Stimulated activated CD8-positive, alpha-beta memory T cell treated with anti-CD3 and anti-CD28 coated beads, Interleukin-7, amount 100 ng/mL, for 1 hour (primary cell): ENCODE data around the gene NAV2.
"Not testable (repeated sequence)": the region's sequence is repeated elsewhere in the genome, so short reads cannot be mapped to it uniquely, and the experiment has no call there.

Source experiments
- DNase-seq, 2 donors: peaks; one replicate each; pipeline ENCODE4 v3.0.0-alpha.2; 2020; ENCODE audit warnings: low read depth in 2 of 2

NAV2 gene

GRCh38 chr11:19949606-19950005 lies 237.0 kb downstream of the NAV2 start:
- DNase-seq, result no peak

- no peak for DNase-seq
Measured at GRCh38 chr11:19951558-19952115, 239.0 kb downstream of the NAV2 start.

GRCh38 chr11:19952116-19952605 lies 239.5 kb downstream of the NAV2 start:
- no peak for DNase-seq

- no peak for DNase-seq
Measured at GRCh38 chr11:19952911-19953310, 240.3 kb downstream of the NAV2 start.

GRCh38 chr11:19953336-19953735 lies 240.7 kb downstream of the NAV2 start:
- DNase-seq, result no peak

- DNase-seq, result no peak
Measured at GRCh38 chr11:19953909-19954308, 241.3 kb downstream of the NAV2 start.

GRCh38 chr11:19954899-19955298 lies 242.3 kb downstream of the NAV2 start:
- DNase-seq, result no peak

- DNase-seq, result no peak
Measured at GRCh38 chr11:19955660-19956059, 243.0 kb downstream of the NAV2 start.

GRCh38 chr11:19956228-19956627 lies 243.6 kb downstream of the NAV2 start:
- DNase-seq, result no peak

- no peak for DNase-seq
Measured at GRCh38 chr11:19957294-19957943, 244.8 kb downstream of the NAV2 start.

- DNase-seq, result no peak
Measured at GRCh38 chr11:19958204-19958603, 245.6 kb downstream of the NAV2 start.

- DNase-seq, result no peak
Measured at GRCh38 chr11:19959210-19959609, 246.6 kb downstream of the NAV2 start.

- no peak for DNase-seq
Measured at GRCh38 chr11:19959648-19960059, 247.0 kb downstream of the NAV2 start.

GRCh38 chr11:19960410-19960809 lies 247.8 kb downstream of the NAV2 start:
- DNase-seq, result not testable (repeated sequence)

- no peak for DNase-seq
Measured at GRCh38 chr11:19961225-19961624, 248.6 kb downstream of the NAV2 start.

GRCh38 chr11:19962053-19962800 lies 249.6 kb downstream of the NAV2 start:
- no peak for DNase-seq

- DNase-seq, result no peak
Measured at GRCh38 chr11:19962801-19963175, 250.2 kb downstream of the NAV2 start.

- DNase-seq, result no peak
Measured at GRCh38 chr11:19963697-19964387, 251.2 kb downstream of the NAV2 start.

- DNase-seq, result no peak
Measured at GRCh38 chr11:19966441-19966840, 253.8 kb downstream of the NAV2 start.

GRCh38 chr11:19966927-19967326 lies 254.3 kb downstream of the NAV2 start:
- no peak for DNase-seq

- no peak for DNase-seq
Measured at GRCh38 chr11:19967787-19968186, 255.2 kb downstream of the NAV2 start.

- no peak for DNase-seq
Measured at GRCh38 chr11:19968860-19969259, 256.2 kb downstream of the NAV2 start.
